Right atrium auricular region (tissue), 2 donors: ENCODE results near the gene APMAP. TPM values are rescaled to one million over a fixed set of nuclear protein-coding genes. Genes with fewer than 3 reads are reported as not detected.

Experiments used
- DNase-seq: peaks from one replicate; pipeline ENCODE4 v3.0.0-alpha.2; 2019; ENCODE audit warnings: low spot score
- H3K27ac ChIP-seq, 2 donors: fragments of 200-600 bp; sonication (generic); 1 replicate in 1 of 2; 2 replicates in 1 of 2; pipeline ENCODE4 v1.5.1; 2016 to 2019
- H3K27me3 ChIP-seq, 2 donors: fragments of 200-600 bp; sonication (generic); one replicate each; pipeline versions ENCODE4 v1.5.1 to v1.6.0; 2017 to 2019
- H3K36me3 ChIP-seq: fragments of 200-600 bp; sonication (generic); one replicate; pipeline ENCODE4 v1.5.1; 2016
- H3K4me1 ChIP-seq, 2 donors: fragments of 200-600 bp; sonication (generic); one replicate each; pipeline versions ENCODE4 v1.5.1 to v1.6.0; 2017 to 2019
- H3K4me3 ChIP-seq, 2 donors: fragments of 200-600 bp; sonication (generic); 1 replicate in 1 of 2; 2 replicates in 1 of 2; pipeline ENCODE4 v1.5.1; 2017 to 2019; ENCODE audit warnings: mild to moderate bottlenecking in 1 of 2, moderate library complexity in 1 of 2
- H3K9me3 ChIP-seq, 2 donors: fragments of 200-600 bp; sonication (generic); one replicate each; pipeline ENCODE4 v1.5.1; 2019
- total RNA-seq, 2 donors: library from RNA; depleted of rRNA; stranded (reverse); fragments of >200 nt; gene quantifications; one replicate each; pipeline ENCODE4 v1.1.0, GENCODE V29; 2016
- TF ChIP-seq, protein P1 (sequence below), 2 donors: fragments of 200-600 bp; sonication (generic); IDR thresholded peaks; one replicate each; pipeline ENCODE4 v1.5.1; 2019; ENCODE audit warnings: antibody characterized with exemption in 2 of 2

APMAP gene
- total RNA-seq, 2 donors from 2014 or later, result 30.3 to 30.5 TPM

DNA sequence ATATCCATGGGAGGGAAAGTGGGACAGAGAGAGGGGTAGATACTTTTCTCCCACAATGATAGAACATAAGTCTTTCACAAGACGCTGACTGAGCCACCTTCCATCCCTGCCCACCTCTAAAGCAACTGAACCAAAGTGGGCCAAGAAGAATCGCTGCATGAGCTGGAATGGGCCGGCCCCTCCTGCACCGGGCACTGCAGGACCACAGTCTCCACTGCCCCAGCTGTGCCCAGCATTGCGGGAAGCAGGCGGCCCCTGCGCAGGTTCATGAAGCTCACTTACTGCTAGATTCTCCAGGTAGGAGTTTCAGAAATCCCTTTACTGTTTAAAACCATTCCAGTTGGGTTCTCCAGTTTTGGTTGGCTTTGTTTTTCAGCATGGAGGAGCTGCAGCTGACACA, 75.5 kb downstream of the APMAP start:
- DNase-seq, result no peak
- H3K27me3 ChIP-seq, result no peaks in the 10 kb centered on the region

DNA sequence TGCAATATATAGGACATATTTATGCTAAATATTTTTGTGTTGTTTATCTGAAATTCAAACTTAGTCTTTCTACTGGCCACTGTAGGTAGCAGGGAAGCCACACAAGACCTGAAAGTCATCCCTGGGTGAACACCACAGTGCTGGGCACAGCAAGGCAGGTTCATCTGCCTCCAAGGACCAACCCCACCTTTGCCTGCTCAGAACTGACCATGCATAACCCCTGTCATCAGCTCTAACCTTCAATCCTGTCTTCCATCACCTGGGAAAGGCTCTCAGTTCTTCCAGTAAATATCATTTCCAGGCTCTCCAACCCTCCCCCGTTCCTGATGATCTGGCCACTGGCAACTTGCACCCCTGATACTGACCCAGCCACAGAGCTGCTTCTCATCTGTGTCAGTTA, 76.1 kb downstream of the APMAP start:
- H3K4me1 ChIP-seq, result peaks cover 0 to 10% of the 10 kb centered on the region in 2 donors
- H3K4me3 ChIP-seq, result no peak overlapping the region
- DNase-seq, result no peak
- TF ChIP-seq, protein P1, sequence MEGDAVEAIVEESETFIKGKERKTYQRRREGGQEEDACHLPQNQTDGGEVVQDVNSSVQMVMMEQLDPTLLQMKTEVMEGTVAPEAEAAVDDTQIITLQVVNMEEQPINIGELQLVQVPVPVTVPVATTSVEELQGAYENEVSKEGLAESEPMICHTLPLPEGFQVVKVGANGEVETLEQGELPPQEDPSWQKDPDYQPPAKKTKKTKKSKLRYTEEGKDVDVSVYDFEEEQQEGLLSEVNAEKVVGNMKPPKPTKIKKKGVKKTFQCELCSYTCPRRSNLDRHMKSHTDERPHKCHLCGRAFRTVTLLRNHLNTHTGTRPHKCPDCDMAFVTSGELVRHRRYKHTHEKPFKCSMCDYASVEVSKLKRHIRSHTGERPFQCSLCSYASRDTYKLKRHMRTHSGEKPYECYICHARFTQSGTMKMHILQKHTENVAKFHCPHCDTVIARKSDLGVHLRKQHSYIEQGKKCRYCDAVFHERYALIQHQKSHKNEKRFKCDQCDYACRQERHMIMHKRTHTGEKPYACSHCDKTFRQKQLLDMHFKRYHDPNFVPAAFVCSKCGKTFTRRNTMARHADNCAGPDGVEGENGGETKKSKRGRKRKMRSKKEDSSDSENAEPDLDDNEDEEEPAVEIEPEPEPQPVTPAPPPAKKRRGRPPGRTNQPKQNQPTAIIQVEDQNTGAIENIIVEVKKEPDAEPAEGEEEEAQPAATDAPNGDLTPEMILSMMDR (IDR thresholded peaks at IDR 0.05), result no peak
- no peaks in the 10 kb centered on the region for H3K27me3 ChIP-seq
- H3K36me3 ChIP-seq, result no peaks in the 10 kb centered on the region
- H3K27ac ChIP-seq, result no peak overlapping the region
- no peaks in the 10 kb centered on the region for H3K9me3 ChIP-seq

More for the DNA sequence above, 75.5 kb downstream of the APMAP start:
- no peaks in the 10 kb centered on the region for H3K9me3 ChIP-seq
- TF ChIP-seq, protein P1 (IDR thresholded peaks at IDR 0.05), result no peak
- H3K27ac ChIP-seq, result no peak overlapping the region
- no peak overlapping the region for H3K4me3 ChIP-seq
- H3K4me1 ChIP-seq, result peaks cover 0 to 10% of the 10 kb centered on the region in 2 donors
- no peaks in the 10 kb centered on the region for H3K36me3 ChIP-seq

DNA sequence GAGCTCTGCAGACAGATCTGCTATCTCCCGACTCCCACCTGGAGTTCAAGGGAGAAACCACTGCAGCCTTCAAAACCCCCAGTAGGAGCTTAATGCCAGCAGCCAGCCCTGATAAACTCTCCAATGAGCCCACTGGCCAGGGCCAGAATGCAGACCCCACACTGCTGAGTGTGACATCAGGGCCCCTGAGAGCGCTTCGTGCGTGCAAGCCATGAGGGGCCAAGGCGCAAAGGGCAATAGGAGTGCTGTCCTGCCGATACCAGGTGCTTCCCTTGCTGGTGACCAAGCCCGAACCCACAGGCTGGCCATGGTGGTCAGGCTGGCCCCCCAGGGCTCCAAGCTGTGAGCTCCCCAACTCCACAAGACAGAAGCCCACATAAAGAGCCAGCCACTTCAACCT, 76.7 kb downstream of the APMAP start:
- Histone ChIP-seq H3K27me3 (no peaks in the 10 kb centered on the region), H3K4me3 (no peak overlapping the region), H3K9me3 (no peaks in the 10 kb centered on the region), H3K36me3 (no peaks in the 10 kb centered on the region), H3K27ac (no peak overlapping the region), H3K4me1 (peaks cover 0 to 10% of the 10 kb centered on the region in 2 donors)
- TF ChIP-seq, protein P1 (IDR thresholded peaks at IDR 0.05), result no peak
- DNase-seq, result no peak

DNA sequence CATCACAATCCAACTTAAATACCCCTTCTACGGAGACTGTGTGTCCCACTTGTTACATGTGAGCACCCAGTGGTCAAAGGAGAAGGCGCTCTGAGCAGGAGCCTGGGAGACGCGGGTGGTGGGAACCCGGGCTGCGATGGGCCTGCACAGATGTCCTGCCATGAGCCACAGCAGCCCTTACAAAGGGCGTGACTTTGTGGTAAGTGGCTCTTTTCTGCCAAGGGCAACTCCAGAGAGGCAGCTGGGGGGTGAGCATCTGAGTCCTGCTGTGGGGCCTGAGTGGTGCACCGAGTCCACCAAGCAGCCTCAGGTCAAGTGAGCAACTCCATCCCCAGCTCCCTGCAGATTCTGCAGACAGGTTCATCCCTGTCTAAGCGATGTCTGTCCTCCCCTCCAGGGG, 77.1 kb downstream of the APMAP start:
- H3K9me3 ChIP-seq, result no peaks in the 10 kb centered on the region
- H3K27me3 ChIP-seq, result no peaks in the 10 kb centered on the region
- no peak overlapping the region for H3K4me3 ChIP-seq
- no peaks in the 10 kb centered on the region for H3K36me3 ChIP-seq
- no peak overlapping the region for H3K27ac ChIP-seq
- TF ChIP-seq, protein P1 (IDR thresholded peaks at IDR 0.05), result no peak
- DNase-seq, result no peak
- peaks cover 0 to 10% of the 10 kb centered on the region in 2 donors for H3K4me1 ChIP-seq

DNA sequence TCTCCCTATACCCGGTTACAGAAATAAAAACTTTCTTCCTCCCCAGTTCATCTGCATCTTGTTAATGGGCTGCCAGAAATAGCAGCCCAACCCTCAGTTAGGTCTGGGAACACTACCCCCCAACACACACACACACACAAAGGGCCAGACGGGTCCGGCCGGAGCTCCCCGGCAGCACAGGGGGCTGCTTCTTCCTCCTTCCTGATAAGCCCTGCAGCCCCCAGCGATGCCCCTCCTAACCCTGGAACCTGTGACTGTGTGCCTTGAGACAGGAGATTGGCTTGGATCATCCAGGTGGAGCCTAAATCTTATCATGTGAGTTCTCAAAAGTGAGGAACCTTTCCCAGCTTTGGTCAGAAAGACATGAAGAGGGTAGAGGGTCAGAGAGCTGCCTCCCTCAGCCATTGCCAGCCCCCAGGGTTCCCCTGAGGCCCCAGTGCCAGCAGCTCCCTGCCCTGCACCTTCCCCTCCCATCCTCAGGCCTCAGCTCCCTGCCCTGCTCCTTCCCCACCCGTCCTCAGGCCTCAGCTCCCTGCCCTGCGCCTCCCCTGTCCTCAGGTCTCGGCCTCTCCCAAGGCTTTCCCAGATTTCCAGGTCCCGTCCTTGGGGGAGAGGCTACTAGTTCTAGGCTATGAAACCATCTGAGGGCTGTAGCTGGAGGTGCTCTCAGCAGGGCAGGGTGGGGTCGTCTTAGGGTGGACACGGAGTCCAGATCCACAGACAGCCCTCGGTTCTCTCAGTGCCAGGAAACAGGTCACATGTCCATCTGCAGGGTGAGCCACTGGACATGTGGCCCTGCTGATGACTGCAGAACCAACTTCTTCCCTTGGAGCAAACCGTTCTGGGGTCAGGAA, 77.9 kb downstream of the APMAP start:
- Histone ChIP-seq H3K27me3 (no peaks in the 10 kb centered on the region), H3K9me3 (no peaks in the 10 kb centered on the region), H3K36me3 (no peaks in the 10 kb centered on the region), H3K4me3 (no peak overlapping the region), H3K4me1 (peaks cover 0 to 10% of the 10 kb centered on the region in 2 donors), H3K27ac (no peak overlapping the region)
- DNase-seq, result peak; percentile 47
- TF ChIP-seq, protein P1 (IDR thresholded peaks at IDR 0.05), result no peak
